ENCODE measurements around the gene BMI1. TPM values are rescaled to one million over a fixed set of nuclear protein-coding genes. Genes with fewer than 3 reads are reported as not detected.

BMI1 gene
- total RNA-seq, 1 donor from 2014 or later: 33.3 TPM

GRCh38 chr10:22365644-22366434 is 44.9 kb downstream of the BMI1 start:
- Histone ChIP-seq H3K36me3 (no peaks in the 10 kb centered on the region), H3K9me3 (replicated peaks) (no peaks in the 10 kb centered on the region), H3K4me1 (no peaks in the 10 kb centered on the region), H3K27ac (replicated peaks) (no peak overlapping the region), H3K4me3 (no peak overlapping the region), H3K27me3 (ENCODE audit: low read depth) (peaks cover 14% of the 10 kb centered on the region)
- DNase-seq: no peak
- no peak for TF ChIP-seq CTCF (IDR thresholded peaks at IDR 0.05; ENCODE audit: borderline replicate concordance)
- intact Hi-C loops (cut with micrococcal nuclease): no loop called here

- Histone ChIP-seq H3K27me3 (ENCODE audit: low read depth) (peaks cover 11% of the 10 kb centered on the region), H3K27ac (replicated peaks) (no peak overlapping the region), H3K4me1 (no peaks in the 10 kb centered on the region), H3K4me3 (no peak overlapping the region), H3K36me3 (no peaks in the 10 kb centered on the region), H3K9me3 (replicated peaks) (no peaks in the 10 kb centered on the region)
- intact Hi-C loops (cut with micrococcal nuclease): no loop called here
- no peak for TF ChIP-seq CTCF (IDR thresholded peaks at IDR 0.05; ENCODE audit: borderline replicate concordance)
- no peak for DNase-seq
These were observed 45.5 kb downstream of the BMI1 start for GRCh38 chr10:22366435-22366703.

GRCh38 chr10:22366771-22367170 is 45.9 kb downstream of the BMI1 start:
- Histone ChIP-seq H3K4me3 (no peak overlapping the region), H3K4me1 (no peaks in the 10 kb centered on the region), H3K27ac (replicated peaks) (no peak overlapping the region), H3K9me3 (replicated peaks) (no peaks in the 10 kb centered on the region), H3K36me3 (no peaks in the 10 kb centered on the region), H3K27me3 (ENCODE audit: low read depth) (peaks cover 9% of the 10 kb centered on the region)
- DNase-seq: no peak
- no peak for TF ChIP-seq CTCF (IDR thresholded peaks at IDR 0.05; ENCODE audit: borderline replicate concordance)
- intact Hi-C loops (cut with micrococcal nuclease): no loop called here

- Histone ChIP-seq H3K27me3 (ENCODE audit: low read depth) (peaks cover 5% of the 10 kb centered on the region), H3K4me3 (no peak overlapping the region), H3K9me3 (replicated peaks) (no peaks in the 10 kb centered on the region), H3K4me1 (no peaks in the 10 kb centered on the region), H3K27ac (replicated peaks) (no peak overlapping the region), H3K36me3 (no peaks in the 10 kb centered on the region)
- DNase-seq: no peak
- no peak for TF ChIP-seq CTCF (IDR thresholded peaks at IDR 0.05; ENCODE audit: borderline replicate concordance)
- intact Hi-C loops (cut with micrococcal nuclease): no loop called here
These were observed 46.6 kb downstream of the BMI1 start for GRCh38 chr10:22367471-22367870.

GRCh38 chr10:22368402-22368801 is 47.5 kb downstream of the BMI1 start:
- Histone ChIP-seq H3K4me1 (no peaks in the 10 kb centered on the region), H3K27me3 (ENCODE audit: low read depth) (no peaks in the 10 kb centered on the region), H3K27ac (replicated peaks) (no peak overlapping the region), H3K36me3 (no peaks in the 10 kb centered on the region), H3K9me3 (replicated peaks) (no peaks in the 10 kb centered on the region), H3K4me3 (no peak overlapping the region)
- intact Hi-C loops (cut with micrococcal nuclease): no loop called here
- no peak for DNase-seq
- no peak for TF ChIP-seq CTCF (IDR thresholded peaks at IDR 0.05; ENCODE audit: borderline replicate concordance)

Data from left ventricle myocardium inferior (tissue), 1 donor.